ENCODE results near the gene LRRC28.

Gene LRRC28

GRCh38 chr15:99348412-99348811, 97.1 kb downstream of the LRRC28 start:
- TF ChIP-seq SUZ12 (IDR thresholded peaks at IDR 0.05; ENCODE audit: extremely low read depth, insufficient read depth, insufficient read length), result no peak
- no peak for TF ChIP-seq YY1 (IDR thresholded peaks at IDR 0.05; ENCODE audit: insufficient read depth, insufficient read length)
- no peak for TF ChIP-seq ZNF274 (IDR thresholded peaks at IDR 0.05; ENCODE audit: low read depth, low read length)
- Histone ChIP-seq H3K9ac (ENCODE audit: insufficient read length, low read depth) (no peak overlapping the region), H3K27me3 (ENCODE audit: insufficient read depth, insufficient read length) (no peaks in the 10 kb centered on the region)

GRCh38 chr15:99350408-99350807, 99.1 kb downstream of the LRRC28 start:
- Histone ChIP-seq H3K4me1 (ENCODE audit: insufficient read depth, insufficient read length) (peaks cover 3% of the 10 kb centered on the region), H3K9me3 (ENCODE audit: insufficient read depth, low read length) (peaks cover 6% of the 10 kb centered on the region; the same call in 1 of the 2 replicates), H3K36me3 (ENCODE audit: insufficient read depth, insufficient read length, low read length) (no peaks in the 10 kb centered on the region), H3K4me3 (ENCODE audit: insufficient read length, low read depth) (no peak overlapping the region), H3K27me3 (ENCODE audit: insufficient read depth, insufficient read length) (no peaks in the 10 kb centered on the region), H3K9ac (ENCODE audit: insufficient read length, low read depth) (no peak overlapping the region)
- no peak for DNase-seq (ENCODE audit: low read depth, low spot score)
- no peak for TF ChIP-seq YY1 (IDR thresholded peaks at IDR 0.05; ENCODE audit: insufficient read depth, insufficient read length)
- no peak for TF ChIP-seq SUZ12 (IDR thresholded peaks at IDR 0.05; ENCODE audit: extremely low read depth, insufficient read depth, insufficient read length)
- no peak for TF ChIP-seq ZNF274 (IDR thresholded peaks at IDR 0.05; ENCODE audit: low read depth, low read length)

More at GRCh38 chr15:99348412-99348811, 97.1 kb downstream of the LRRC28 start:
- Histone ChIP-seq H3K36me3 (ENCODE audit: insufficient read depth, insufficient read length, low read length) (no peaks in the 10 kb centered on the region), H3K4me1 (ENCODE audit: insufficient read depth, insufficient read length) (peaks cover 3% of the 10 kb centered on the region), H3K9me3 (ENCODE audit: insufficient read depth, low read length) (peaks cover 6% of the 10 kb centered on the region; the same call in 1 of the 2 replicates), H3K4me3 (ENCODE audit: insufficient read length, low read depth) (no peak overlapping the region)
- no peak for DNase-seq (ENCODE audit: low read depth, low spot score)

GRCh38 chr15:99359769-99360168, 108.5 kb downstream of the LRRC28 start:
- no peaks in the 10 kb centered on the region for H3K9me3 ChIP-seq (ENCODE audit: insufficient read depth, low read length)
- peaks cover 5% of the 10 kb centered on the region for H3K36me3 ChIP-seq (ENCODE audit: insufficient read depth, insufficient read length, low read length)
- DNase-seq (ENCODE audit: low read depth, low spot score), result no peak
- no peak overlapping the region for H3K4me3 ChIP-seq (ENCODE audit: insufficient read length, low read depth)
- no peak overlapping the region for H3K9ac ChIP-seq (ENCODE audit: insufficient read length, low read depth)
- H3K4me1 ChIP-seq (ENCODE audit: insufficient read depth, insufficient read length), result no peaks in the 10 kb centered on the region
- TF ChIP-seq ZNF274 (IDR thresholded peaks at IDR 0.05; ENCODE audit: low read depth, low read length) (no peak), SUZ12 (IDR thresholded peaks at IDR 0.05; ENCODE audit: extremely low read depth, insufficient read depth, insufficient read length) (no peak), YY1 (IDR thresholded peaks at IDR 0.05; ENCODE audit: insufficient read depth, insufficient read length) (no peak)
- H3K27me3 ChIP-seq (ENCODE audit: insufficient read depth, insufficient read length), result no peaks in the 10 kb centered on the region

GRCh38 chr15:99361545-99362185, 110.4 kb downstream of the LRRC28 start:
- Histone ChIP-seq H3K4me3 (ENCODE audit: insufficient read length, low read depth) (no peak overlapping the region), H3K27me3 (ENCODE audit: insufficient read depth, insufficient read length) (no peaks in the 10 kb centered on the region), H3K4me1 (ENCODE audit: insufficient read depth, insufficient read length) (no peaks in the 10 kb centered on the region), H3K36me3 (ENCODE audit: insufficient read depth, insufficient read length, low read length) (peaks cover 5% of the 10 kb centered on the region), H3K9me3 (ENCODE audit: insufficient read depth, low read length) (0 out of 2 replicates have a peak, but pooled peaks cover 5% of the 10 kb centered on the region), H3K9ac (ENCODE audit: insufficient read length, low read depth) (no peak overlapping the region)
- TF ChIP-seq YY1 (IDR thresholded peaks at IDR 0.05; ENCODE audit: insufficient read depth, insufficient read length) (no peak), ZNF274 (IDR thresholded peaks at IDR 0.05; ENCODE audit: low read depth, low read length) (no peak), SUZ12 (IDR thresholded peaks at IDR 0.05; ENCODE audit: extremely low read depth, insufficient read depth, insufficient read length) (no peak)
- no peak for DNase-seq (ENCODE audit: low read depth, low spot score)

- TF ChIP-seq YY1 (IDR thresholded peaks at IDR 0.05; ENCODE audit: insufficient read depth, insufficient read length), result no peak
- TF ChIP-seq ZNF274 (IDR thresholded peaks at IDR 0.05; ENCODE audit: low read depth, low read length), result no peak
- no peak for TF ChIP-seq SUZ12 (IDR thresholded peaks at IDR 0.05; ENCODE audit: extremely low read depth, insufficient read depth, insufficient read length)
- no peaks in the 10 kb centered on the region for H3K4me1 ChIP-seq (ENCODE audit: insufficient read depth, insufficient read length)
- H3K9ac ChIP-seq (ENCODE audit: insufficient read length, low read depth), result no peak overlapping the region
- no peak for DNase-seq (ENCODE audit: low read depth, low spot score)
- H3K9me3 ChIP-seq (ENCODE audit: insufficient read depth, low read length), result peaks cover 23% of the 10 kb centered on the region; the same call in 1 of the 2 replicates
- H3K27me3 ChIP-seq (ENCODE audit: insufficient read depth, insufficient read length), result no peaks in the 10 kb centered on the region
- H3K36me3 ChIP-seq (ENCODE audit: insufficient read depth, insufficient read length, low read length), result peaks cover 5% of the 10 kb centered on the region
- no peak overlapping the region for H3K4me3 ChIP-seq (ENCODE audit: insufficient read length, low read depth)
These were observed 114.0 kb downstream of the LRRC28 start for GRCh38 chr15:99365242-99365641.

GRCh38 chr15:99366013-99366412, 114.7 kb downstream of the LRRC28 start:
- no peak overlapping the region for H3K4me3 ChIP-seq (ENCODE audit: insufficient read length, low read depth)
- peaks cover 5% of the 10 kb centered on the region for H3K36me3 ChIP-seq (ENCODE audit: insufficient read depth, insufficient read length, low read length)
- peaks cover 23% of the 10 kb centered on the region; the same call in 1 of the 2 replicates for H3K9me3 ChIP-seq (ENCODE audit: insufficient read depth, low read length)
- no peaks in the 10 kb centered on the region for H3K4me1 ChIP-seq (ENCODE audit: insufficient read depth, insufficient read length)
- no peak for TF ChIP-seq SUZ12 (IDR thresholded peaks at IDR 0.05; ENCODE audit: extremely low read depth, insufficient read depth, insufficient read length)
- no peak for DNase-seq (ENCODE audit: low read depth, low spot score)
- H3K27me3 ChIP-seq (ENCODE audit: insufficient read depth, insufficient read length), result no peaks in the 10 kb centered on the region
- H3K9ac ChIP-seq (ENCODE audit: insufficient read length, low read depth), result no peak overlapping the region

- TF ChIP-seq SUZ12 (IDR thresholded peaks at IDR 0.05; ENCODE audit: extremely low read depth, insufficient read depth, insufficient read length) (no peak), ZNF274 (IDR thresholded peaks at IDR 0.05; ENCODE audit: low read depth, low read length) (no peak), YY1 (IDR thresholded peaks at IDR 0.05; ENCODE audit: insufficient read depth, insufficient read length) (no peak)
- Histone ChIP-seq H3K36me3 (ENCODE audit: insufficient read depth, insufficient read length, low read length) (no peaks in the 10 kb centered on the region), H3K9ac (ENCODE audit: insufficient read length, low read depth) (no peak overlapping the region), H3K27me3 (ENCODE audit: insufficient read depth, insufficient read length) (no peaks in the 10 kb centered on the region), H3K4me3 (ENCODE audit: insufficient read length, low read depth) (no peak overlapping the region), H3K4me1 (ENCODE audit: insufficient read depth, insufficient read length) (no peaks in the 10 kb centered on the region), H3K9me3 (ENCODE audit: insufficient read depth, low read length) (peaks cover 23% of the 10 kb centered on the region; the same call in 1 of the 2 replicates)
- no peak for DNase-seq (ENCODE audit: low read depth, low spot score)
These were observed 117.5 kb downstream of the LRRC28 start for GRCh38 chr15:99368743-99369142.

Data from NT2/D1 (cell line).